Measurements from ENCODE around the gene SAMD4B. TPM values are rescaled to one million over a fixed set of nuclear protein-coding genes. Genes with fewer than 3 reads are reported as not detected.
"Not testable (repeated sequence)": the region's sequence is repeated elsewhere in the genome, so short reads cannot be mapped to it uniquely, and the experiment has no call there.

Gene SAMD4B
- total RNA-seq, 1 experiment from 2014 or later, result 49.7 TPM

GRCh38 chr19:39306075-39306474, 36.1 kb upstream of the SAMD4B start:
- H3K27me3 ChIP-seq (replicated peaks), result peaks cover 63% of the 10 kb centered on the region
- DNase-seq (ENCODE audit: low read depth in 1 of 2, low spot score in 2 of 2), result no peak
- no peaks in the 10 kb centered on the region for H3K36me3 ChIP-seq
- H3K4me1 ChIP-seq (replicated peaks), result peaks cover 6% of the 10 kb centered on the region
- no peak overlapping the region for H3K4me3 ChIP-seq
- no peaks in the 10 kb centered on the region for H3K9me3 ChIP-seq (replicated peaks)
- no peak overlapping the region for H3K27ac ChIP-seq

GRCh38 chr19:39307046-39307821, 35.0 kb upstream of the SAMD4B start:
- peaks cover 52% of the 10 kb centered on the region for H3K27me3 ChIP-seq (replicated peaks)
- H3K9me3 ChIP-seq (replicated peaks), result no peaks in the 10 kb centered on the region
- H3K36me3 ChIP-seq, result no peaks in the 10 kb centered on the region
- no peak for DNase-seq (ENCODE audit: low read depth in 1 of 2, low spot score in 2 of 2)
- no peak overlapping the region for H3K27ac ChIP-seq
- H3K4me3 ChIP-seq, result no peak overlapping the region
- peaks cover 6% of the 10 kb centered on the region for H3K4me1 ChIP-seq (replicated peaks)

GRCh38 chr19:39307822-39308530, 34.2 kb upstream of the SAMD4B start:
- Histone ChIP-seq H3K4me1 (replicated peaks) (peaks cover 6% of the 10 kb centered on the region), H3K27me3 (replicated peaks) (peaks cover 48% of the 10 kb centered on the region), H3K27ac (no peak overlapping the region), H3K4me3 (no peak overlapping the region), H3K36me3 (no peaks in the 10 kb centered on the region), H3K9me3 (replicated peaks) (no peaks in the 10 kb centered on the region)
- DNase-seq (ENCODE audit: low read depth in 1 of 2, low spot score in 2 of 2), result no peak

- DNase-seq (ENCODE audit: low read depth in 1 of 2, low spot score in 2 of 2), result no peak
- Histone ChIP-seq H3K27ac (no peak overlapping the region), H3K9me3 (replicated peaks) (no peaks in the 10 kb centered on the region), H3K4me3 (no peak overlapping the region), H3K4me1 (replicated peaks) (peaks cover 6% of the 10 kb centered on the region), H3K27me3 (replicated peaks) (peaks cover 43% of the 10 kb centered on the region), H3K36me3 (no peaks in the 10 kb centered on the region)
Measured at GRCh38 chr19:39308531-39309304, 33.5 kb upstream of the SAMD4B start.

- not testable (repeated sequence) for H3K9me3 ChIP-seq (replicated peaks); H3K4me1 ChIP-seq (replicated peaks); DNase-seq (ENCODE audit: low read depth in 1 of 2, low spot score in 2 of 2); H3K36me3 ChIP-seq; H3K27ac ChIP-seq; H3K4me3 ChIP-seq
- peaks cover 43% of the 10 kb centered on the region for H3K27me3 ChIP-seq (replicated peaks)
Measured at GRCh38 chr19:39309305-39309670, 32.9 kb upstream of the SAMD4B start.

GRCh38 chr19:39310558-39311311, 31.5 kb upstream of the SAMD4B start:
- peaks cover 34% of the 10 kb centered on the region for H3K27me3 ChIP-seq (replicated peaks)
- no peak overlapping the region for H3K4me3 ChIP-seq
- DNase-seq (ENCODE audit: low read depth in 1 of 2, low spot score in 2 of 2), result no peak
- H3K9me3 ChIP-seq (replicated peaks), result no peaks in the 10 kb centered on the region
- H3K36me3 ChIP-seq, result no peaks in the 10 kb centered on the region
- no peak overlapping the region for H3K27ac ChIP-seq
- peaks cover 6% of the 10 kb centered on the region for H3K4me1 ChIP-seq (replicated peaks)

GRCh38 chr19:39314016-39314728, 28.0 kb upstream of the SAMD4B start:
- H3K27ac ChIP-seq, result no peak overlapping the region
- peaks cover 10% of the 10 kb centered on the region for H3K27me3 ChIP-seq (replicated peaks)
- no peak for DNase-seq (ENCODE audit: low read depth in 1 of 2, low spot score in 2 of 2)
- no peaks in the 10 kb centered on the region for H3K4me1 ChIP-seq (replicated peaks)
- no peaks in the 10 kb centered on the region for H3K9me3 ChIP-seq (replicated peaks)
- no peak overlapping the region for H3K4me3 ChIP-seq
- no peaks in the 10 kb centered on the region for H3K36me3 ChIP-seq

GRCh38 chr19:39315933-39316332, 26.3 kb upstream of the SAMD4B start:
- H3K27ac ChIP-seq, result no peak overlapping the region
- H3K9me3 ChIP-seq (replicated peaks), result 0 out of 2 replicates have a peak, but pooled peaks cover 2% of the 10 kb centered on the region
- H3K27me3 ChIP-seq (replicated peaks), result peaks cover 23% of the 10 kb centered on the region
- no peak overlapping the region for H3K4me3 ChIP-seq
- no peaks in the 10 kb centered on the region for H3K36me3 ChIP-seq
- no peak for DNase-seq (ENCODE audit: low read depth in 1 of 2, low spot score in 2 of 2)
- peaks cover 4% of the 10 kb centered on the region for H3K4me1 ChIP-seq (replicated peaks)

GRCh38 chr19:39316627-39317321, 25.4 kb upstream of the SAMD4B start:
- 0 out of 2 replicates have a peak, but pooled peaks cover 2% of the 10 kb centered on the region for H3K9me3 ChIP-seq (replicated peaks)
- H3K36me3 ChIP-seq, result no peaks in the 10 kb centered on the region
- H3K27ac ChIP-seq, result no peak overlapping the region
- H3K4me1 ChIP-seq (replicated peaks), result peaks cover 4% of the 10 kb centered on the region
- DNase-seq (ENCODE audit: low read depth in 1 of 2, low spot score in 2 of 2), result no peak
- peaks cover 30% of the 10 kb centered on the region for H3K27me3 ChIP-seq (replicated peaks)
- no peak overlapping the region for H3K4me3 ChIP-seq

GRCh38 chr19:39317476-39317875, 24.7 kb upstream of the SAMD4B start:
- H3K9me3 ChIP-seq (replicated peaks), result 0 out of 2 replicates have a peak, but pooled peaks cover 2% of the 10 kb centered on the region
- peaks cover 4% of the 10 kb centered on the region for H3K4me1 ChIP-seq (replicated peaks)
- no peak overlapping the region for H3K27ac ChIP-seq
- no peak for DNase-seq (ENCODE audit: low read depth in 1 of 2, low spot score in 2 of 2)
- no peaks in the 10 kb centered on the region for H3K36me3 ChIP-seq
- peaks cover 30% of the 10 kb centered on the region for H3K27me3 ChIP-seq (replicated peaks)
- no peak overlapping the region for H3K4me3 ChIP-seq

GRCh38 chr19:39318071-39318470, 24.1 kb upstream of the SAMD4B start:
- Histone ChIP-seq H3K27ac (no peak overlapping the region), H3K4me1 (replicated peaks) (peaks cover 4% of the 10 kb centered on the region), H3K27me3 (replicated peaks) (peaks cover 30% of the 10 kb centered on the region), H3K36me3 (no peaks in the 10 kb centered on the region), H3K4me3 (no peak overlapping the region), H3K9me3 (replicated peaks) (0 out of 2 replicates have a peak, but pooled peaks cover 2% of the 10 kb centered on the region)
- no peak for DNase-seq (ENCODE audit: low read depth in 1 of 2, low spot score in 2 of 2)

- DNase-seq (ENCODE audit: low read depth in 1 of 2, low spot score in 2 of 2), result no peak
- H3K4me1 ChIP-seq (replicated peaks), result peaks cover 4% of the 10 kb centered on the region
- H3K36me3 ChIP-seq, result no peaks in the 10 kb centered on the region
- H3K4me3 ChIP-seq, result no peak overlapping the region
- H3K27me3 ChIP-seq (replicated peaks), result peaks cover 30% of the 10 kb centered on the region
- no peak overlapping the region for H3K27ac ChIP-seq
- 0 out of 2 replicates have a peak, but pooled peaks cover 2% of the 10 kb centered on the region for H3K9me3 ChIP-seq (replicated peaks)
Measured at GRCh38 chr19:39318690-39319089, 23.5 kb upstream of the SAMD4B start.
